GM12872 (cell line): ENCODE measurements around the gene JAKMIP1.

Experiments used
- TF ChIP-seq, protein P1 (sequence below): IDR thresholded peaks from 3 replicates; pipeline ENCODE4 v1.5.1; 2011; ENCODE audit warnings: low read depth, mild to moderate bottlenecking, low read length, moderate library complexity; ENCODE audit not compliant: insufficient read depth

Gene JAKMIP1

DNA sequence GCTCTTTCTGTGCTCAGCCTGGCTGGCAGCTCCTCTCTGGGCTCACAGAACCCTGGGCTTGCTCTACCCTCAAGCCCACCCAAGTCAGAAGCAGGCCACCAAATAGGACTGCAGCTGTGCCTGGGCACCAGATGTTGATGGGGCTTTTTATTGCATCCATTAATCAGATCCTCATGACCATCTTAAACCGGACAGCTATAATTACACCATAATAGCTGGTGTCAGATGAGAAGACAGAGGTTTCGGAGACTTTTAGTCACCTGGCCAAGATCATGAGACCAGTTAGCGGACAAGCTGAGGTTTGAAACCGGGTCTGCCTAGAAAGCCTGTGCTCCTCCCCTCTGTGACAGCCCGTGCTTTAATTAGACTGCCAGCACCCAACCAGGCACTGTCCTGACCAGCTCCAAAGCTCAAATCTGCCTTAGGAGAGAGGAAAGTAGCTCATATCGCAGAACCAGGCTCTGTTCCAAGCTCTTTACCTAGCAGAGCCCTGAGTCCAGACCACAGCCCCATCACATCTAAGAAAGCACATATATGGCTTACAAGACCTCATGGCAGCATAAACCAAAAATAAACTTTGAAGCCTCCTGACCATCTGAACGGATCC is 88.9 kb downstream of the JAKMIP1 start:
- TF ChIP-seq, protein P1, sequence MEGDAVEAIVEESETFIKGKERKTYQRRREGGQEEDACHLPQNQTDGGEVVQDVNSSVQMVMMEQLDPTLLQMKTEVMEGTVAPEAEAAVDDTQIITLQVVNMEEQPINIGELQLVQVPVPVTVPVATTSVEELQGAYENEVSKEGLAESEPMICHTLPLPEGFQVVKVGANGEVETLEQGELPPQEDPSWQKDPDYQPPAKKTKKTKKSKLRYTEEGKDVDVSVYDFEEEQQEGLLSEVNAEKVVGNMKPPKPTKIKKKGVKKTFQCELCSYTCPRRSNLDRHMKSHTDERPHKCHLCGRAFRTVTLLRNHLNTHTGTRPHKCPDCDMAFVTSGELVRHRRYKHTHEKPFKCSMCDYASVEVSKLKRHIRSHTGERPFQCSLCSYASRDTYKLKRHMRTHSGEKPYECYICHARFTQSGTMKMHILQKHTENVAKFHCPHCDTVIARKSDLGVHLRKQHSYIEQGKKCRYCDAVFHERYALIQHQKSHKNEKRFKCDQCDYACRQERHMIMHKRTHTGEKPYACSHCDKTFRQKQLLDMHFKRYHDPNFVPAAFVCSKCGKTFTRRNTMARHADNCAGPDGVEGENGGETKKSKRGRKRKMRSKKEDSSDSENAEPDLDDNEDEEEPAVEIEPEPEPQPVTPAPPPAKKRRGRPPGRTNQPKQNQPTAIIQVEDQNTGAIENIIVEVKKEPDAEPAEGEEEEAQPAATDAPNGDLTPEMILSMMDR, result no peak

DNA sequence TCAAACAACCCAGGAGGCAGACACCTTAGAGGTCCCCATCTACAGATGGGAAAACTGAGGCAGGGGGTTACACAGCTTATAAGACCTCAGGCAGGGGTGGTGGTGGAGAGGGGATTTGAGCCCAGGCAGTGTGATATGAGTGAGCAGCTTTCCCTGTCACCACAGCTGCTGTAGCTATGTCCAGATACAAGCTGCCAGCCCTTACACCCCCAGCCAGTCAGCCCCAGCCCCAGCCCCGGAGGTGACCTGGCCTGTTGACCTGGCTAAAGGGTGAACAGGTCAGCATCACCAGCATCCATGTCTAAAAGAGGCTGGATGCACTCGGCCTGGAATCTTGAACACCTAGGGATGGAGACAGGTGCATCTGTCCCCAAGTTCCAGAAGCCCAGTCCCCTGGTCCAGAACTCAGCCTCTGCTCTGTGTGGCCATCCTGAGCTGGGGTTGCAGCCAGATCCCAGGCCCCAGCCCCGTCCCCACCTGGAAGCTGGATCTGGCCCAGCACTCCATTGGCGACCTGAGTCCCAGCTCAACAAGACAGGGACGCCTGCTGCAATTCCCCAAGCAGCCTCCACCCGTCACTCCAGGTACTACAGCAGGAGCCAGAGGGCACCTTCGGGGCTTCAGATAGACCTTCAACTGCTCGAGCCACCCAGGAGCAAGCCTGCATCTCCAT is 89.5 kb downstream of the JAKMIP1 start:
- TF ChIP-seq, protein P1, result no peak

DNA sequence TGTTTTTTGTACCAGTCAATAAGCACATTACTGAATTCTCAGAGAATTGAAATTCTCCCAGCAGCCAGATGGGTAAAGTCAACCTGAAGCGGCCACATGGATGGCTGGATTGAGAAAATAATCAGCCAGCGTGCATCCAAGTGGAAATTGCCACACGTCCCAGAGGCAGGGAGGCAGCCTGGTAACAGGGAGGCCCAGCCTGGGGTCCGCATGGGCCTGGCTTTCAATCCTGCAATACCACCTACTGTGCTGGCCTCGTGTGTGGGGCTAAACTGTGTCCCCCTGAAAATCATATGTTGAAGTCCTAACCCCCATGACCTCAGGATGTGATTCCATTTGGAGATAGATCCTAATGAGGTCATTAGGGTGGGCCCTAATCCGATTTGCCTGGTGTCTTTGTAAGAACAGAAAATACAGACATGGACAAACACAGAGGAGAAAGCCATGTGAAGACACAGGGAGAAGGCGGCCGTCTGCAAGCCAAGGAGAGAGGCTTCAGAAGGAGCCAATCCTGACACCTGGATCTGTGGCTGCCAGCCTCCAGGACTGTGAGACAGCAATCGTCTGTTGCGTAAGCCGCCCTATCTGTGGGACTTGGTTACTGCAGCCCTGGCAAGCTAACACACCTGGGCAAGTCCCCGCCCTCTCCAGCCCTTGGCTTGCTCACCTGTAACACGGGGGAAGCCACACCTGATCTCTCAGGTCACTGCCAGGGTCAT is 90.3 kb downstream of the JAKMIP1 start:
- TF ChIP-seq, protein P1, result peak; percentile 61; the same call in 2 of the 3 replicates

GRCh38 chr4:6107886-6108285 is 92.5 kb downstream of the JAKMIP1 start:
- TF ChIP-seq, protein P1, result no peak

GRCh38 chr4:6107114-6107791 is 93.1 kb downstream of the JAKMIP1 start:
- TF ChIP-seq, protein P1, result no peak

- TF ChIP-seq, protein P1, result no peak
Measured at GRCh38 chr4:6106156-6106555, 94.2 kb downstream of the JAKMIP1 start.
